SH-SY5Y (cell line): ENCODE data around the gene MORF4L1.

ENCODE experiments used
- GATA2 ChIP-seq: IDR thresholded peaks from 2 replicates; pipeline ENCODE4 v1.6.1; 2011; ENCODE audit warnings: mild to moderate bottlenecking, low read depth, low read length
- GATA3 ChIP-seq: IDR thresholded peaks from 2 replicates; pipeline ENCODE4 v1.6.1; 2011; ENCODE audit warnings: low read depth, mild to moderate bottlenecking, low read length, moderate library complexity

GRCh38 chr15:78922527-78922926, 49.8 kb downstream of the MORF4L1 start:
- no peak for TF ChIP-seq GATA2
- no peak for TF ChIP-seq GATA3
